HG03103 (cell line): ENCODE measurements around the gene PLXNC1.

Experiments
- ATAC-seq: cut with Tn5 transposase; IDR thresholded peaks from one replicate; pipeline ENCODE4 v1.9.1; 2021; ENCODE audit warnings: low read depth; ENCODE audit not compliant: unreplicated experiment

PLXNC1 gene

DNA sequence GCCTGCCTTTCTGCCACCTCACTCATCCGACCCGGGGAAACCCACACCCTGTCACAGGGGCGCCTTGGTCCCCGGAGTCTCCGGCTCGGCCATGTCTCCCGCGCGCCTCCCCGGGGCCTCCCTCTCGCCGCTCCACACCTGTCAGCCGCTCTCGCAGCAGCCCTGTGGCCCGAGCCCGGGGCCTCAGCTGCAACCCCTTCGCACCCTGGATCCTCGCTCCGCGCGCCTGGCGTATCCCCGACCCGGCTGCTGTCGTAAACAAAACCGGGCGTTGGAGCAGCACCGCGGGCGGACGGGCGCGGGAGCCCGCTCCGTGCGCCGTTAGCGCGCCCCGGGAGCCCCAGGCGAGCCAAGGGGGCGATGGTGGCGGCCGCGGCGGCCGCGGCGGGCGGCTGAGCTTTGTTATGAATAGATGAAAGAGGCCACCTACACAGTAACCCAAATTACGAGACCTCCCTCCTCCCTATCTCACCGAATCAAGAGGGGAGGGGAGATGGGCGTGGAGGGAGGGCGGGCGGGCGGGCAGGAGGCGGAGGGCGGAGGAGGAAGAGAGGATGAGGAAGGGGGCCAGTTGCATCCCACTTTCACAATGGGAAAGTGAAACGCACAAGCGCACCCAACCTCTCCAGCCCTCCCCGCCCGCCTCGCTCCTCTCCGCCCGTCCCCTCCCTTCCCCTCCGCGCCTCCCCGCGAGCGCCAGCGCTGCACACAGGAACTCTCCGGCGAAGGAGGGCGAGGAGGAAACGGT is at the start of gene PLXNC1:
PLXNC1 (plus strand) TSS at position 587 of the 748 bp plus-strand sequence. CDS start 395 bp downstream, outside the sequence.
- peak; percentile 38 for ATAC-seq

DNA sequence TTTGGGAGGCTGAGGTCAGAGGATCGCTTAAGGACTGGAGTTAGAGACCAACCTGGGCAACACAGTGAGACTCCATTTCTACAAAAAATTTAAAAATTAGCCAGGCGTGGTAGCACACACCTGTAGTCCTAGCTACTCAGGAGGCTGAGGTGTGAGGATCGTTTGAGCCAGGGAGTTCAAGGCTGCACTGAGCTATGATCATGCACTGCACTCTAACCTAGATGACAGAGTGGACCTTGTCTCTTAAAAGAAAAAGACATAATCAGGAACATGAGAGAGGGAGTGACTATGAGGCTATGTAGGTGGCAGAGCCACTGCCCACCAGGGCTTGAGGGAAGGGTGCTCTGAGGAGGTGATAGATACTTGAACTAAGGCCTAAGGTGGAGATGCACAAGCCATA is 49.2 kb upstream of the PLXNC1 start:
- ATAC-seq: no peak

DNA sequence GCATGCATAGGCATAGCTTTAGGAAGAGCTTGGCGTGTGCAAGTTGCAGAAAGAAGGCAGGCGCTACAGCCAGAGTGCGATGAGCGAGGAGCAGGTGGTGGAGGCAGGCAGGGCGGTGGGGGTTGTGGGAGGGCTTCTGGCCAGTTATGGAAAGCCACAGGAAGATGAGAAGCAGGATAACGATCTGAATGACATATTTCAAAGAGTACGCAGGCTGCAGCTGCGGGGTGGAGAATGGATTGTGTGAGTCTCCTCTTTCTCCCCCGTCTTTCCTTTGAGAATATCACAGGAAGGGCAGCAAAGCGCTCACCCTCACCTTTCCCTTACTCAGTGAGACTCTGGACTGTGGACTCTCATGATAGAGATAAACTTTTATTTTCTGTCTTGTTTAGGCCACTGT is 48.7 kb upstream of the PLXNC1 start:
- ATAC-seq: no peak

DNA sequence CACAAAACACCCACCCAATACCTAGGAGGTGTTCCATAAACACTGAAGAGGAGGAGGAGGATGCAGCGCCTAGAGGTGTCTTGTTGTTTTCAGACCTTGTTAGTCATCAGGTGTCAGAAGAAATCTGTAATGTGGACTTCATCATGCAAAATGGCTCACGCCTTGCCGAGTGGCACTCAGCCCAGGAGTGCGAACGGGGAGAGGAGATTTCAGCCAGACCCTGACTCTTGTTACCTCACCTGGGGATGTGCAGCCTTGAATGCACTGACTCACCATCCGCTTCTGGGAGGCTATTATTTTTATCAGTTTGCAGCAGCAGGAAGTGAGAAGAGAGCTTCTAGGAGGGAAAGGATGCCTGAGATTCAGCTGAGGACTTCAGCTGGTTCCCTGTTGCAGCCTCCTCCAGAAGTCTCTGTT is 48.2 kb upstream of the PLXNC1 start:
- no peak for ATAC-seq

DNA sequence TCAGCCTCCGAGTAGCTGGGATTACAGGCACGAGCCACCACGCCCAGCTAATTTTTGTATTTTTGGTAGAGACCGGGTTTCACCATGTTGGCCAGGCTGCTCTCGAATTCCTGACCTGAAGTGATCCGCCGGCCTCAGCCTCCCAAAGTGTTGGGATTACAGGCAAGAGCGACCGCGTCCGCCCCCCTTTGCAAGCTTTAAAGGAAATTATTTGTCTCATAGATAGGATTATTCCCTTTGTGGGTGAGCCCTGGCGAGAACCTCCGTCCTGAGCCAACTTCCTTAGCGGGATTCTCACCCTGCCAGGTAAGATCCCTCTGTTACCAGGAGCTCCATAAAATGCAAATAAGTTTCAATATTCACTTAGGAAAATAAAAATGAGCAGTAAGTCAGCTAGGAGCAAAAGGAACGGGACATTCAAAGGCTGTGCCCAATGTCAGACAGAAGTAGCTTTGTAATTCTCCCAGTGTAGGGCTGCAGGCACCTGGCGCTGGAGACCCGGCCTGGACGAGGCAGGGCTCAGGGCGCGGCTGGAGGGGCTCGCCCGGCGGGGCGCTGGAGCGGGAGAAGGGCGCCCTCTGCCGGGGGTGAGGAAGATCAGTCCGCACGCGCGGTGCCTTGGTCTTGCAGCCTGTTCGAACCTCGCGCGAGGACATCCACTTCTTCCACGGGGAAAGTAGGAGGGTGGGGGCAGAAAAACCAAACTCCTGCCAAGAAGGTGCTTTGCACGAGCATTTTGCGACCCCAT is 47.2 kb upstream of the PLXNC1 start:
- no peak for ATAC-seq

DNA sequence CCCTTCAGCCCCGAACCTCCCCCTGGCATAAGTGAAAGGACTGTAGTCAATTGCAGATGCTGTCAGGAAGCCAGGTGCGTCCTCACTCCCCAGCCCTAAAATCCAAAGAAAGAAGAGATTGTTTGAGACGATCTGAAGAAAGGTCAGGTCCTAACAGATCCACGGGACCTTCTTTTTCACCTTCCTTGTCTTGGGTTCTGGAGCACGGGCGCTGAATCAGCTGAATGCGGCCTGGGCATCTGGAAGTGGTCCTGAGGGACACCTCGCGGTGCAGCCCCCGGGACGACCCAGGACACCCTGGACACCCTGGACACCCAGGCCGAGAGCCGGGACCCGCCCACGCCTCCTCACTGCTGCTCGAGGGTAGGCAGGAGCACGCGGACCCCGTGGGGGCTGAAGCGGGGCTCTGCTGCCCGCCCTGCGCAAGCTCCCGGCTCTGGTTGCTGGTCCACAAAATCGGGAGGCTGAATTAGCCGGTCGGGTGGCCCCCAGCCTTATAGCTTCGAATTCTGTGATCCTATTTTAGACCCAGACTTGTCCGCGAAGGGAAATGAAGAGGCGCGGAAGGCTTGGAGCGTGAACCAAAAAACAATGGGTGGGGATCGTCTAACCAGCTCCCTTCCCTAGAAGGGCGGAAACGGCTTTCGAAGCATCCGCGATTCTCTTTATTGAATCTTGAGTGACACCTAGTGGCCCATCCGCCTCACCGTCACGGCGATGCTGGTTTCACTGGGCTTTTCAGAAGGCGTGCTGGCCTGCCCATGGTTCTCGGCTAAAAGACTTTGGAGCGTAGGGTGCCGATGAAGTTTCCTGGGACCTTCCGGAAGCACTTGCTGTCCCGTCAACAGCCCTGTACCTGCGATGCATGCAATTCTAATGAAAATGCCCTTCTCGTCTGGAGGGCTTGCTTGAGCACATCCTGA is 46.4 kb upstream of the PLXNC1 start:
- peak; percentile 75 for ATAC-seq

DNA sequence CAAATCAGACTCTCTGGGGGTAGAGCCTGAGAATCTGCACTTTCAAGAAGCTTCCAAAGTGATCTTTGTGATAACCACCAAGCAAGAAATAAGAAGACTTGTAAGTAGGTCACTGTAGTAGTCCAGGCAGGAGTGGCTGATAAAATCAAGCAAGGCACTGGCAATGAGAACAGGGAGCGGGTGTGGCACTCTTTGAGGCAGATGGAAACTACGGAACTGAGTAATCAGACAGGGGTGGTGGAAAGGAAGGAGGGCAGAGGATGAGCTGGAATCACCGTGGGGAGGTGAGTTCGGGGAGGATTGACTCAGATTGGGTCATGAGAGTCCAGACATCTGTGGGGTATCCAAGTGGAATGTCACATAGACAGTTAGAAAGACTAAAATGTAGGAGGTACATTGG is 44.4 kb upstream of the PLXNC1 start:
- no peak for ATAC-seq

DNA sequence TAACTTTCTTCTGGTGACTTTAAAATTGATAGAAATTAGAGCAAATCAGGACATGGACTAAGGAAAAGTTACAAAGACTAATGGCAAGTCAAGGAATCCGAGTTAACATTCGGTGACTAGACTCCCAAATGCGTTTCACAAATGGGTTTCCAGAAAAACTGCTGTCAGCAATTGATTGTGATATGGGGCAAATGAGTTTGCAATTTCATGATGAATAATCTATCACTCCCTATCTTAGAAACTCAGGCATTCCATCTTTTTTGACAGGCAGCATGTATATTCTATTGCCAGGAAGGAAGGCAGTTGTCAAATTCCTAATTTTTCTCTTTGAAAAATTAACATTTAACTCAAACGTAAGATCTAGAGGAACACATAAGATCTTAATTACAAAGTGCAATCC is 40.5 kb upstream of the PLXNC1 start:
- ATAC-seq: no peak

DNA sequence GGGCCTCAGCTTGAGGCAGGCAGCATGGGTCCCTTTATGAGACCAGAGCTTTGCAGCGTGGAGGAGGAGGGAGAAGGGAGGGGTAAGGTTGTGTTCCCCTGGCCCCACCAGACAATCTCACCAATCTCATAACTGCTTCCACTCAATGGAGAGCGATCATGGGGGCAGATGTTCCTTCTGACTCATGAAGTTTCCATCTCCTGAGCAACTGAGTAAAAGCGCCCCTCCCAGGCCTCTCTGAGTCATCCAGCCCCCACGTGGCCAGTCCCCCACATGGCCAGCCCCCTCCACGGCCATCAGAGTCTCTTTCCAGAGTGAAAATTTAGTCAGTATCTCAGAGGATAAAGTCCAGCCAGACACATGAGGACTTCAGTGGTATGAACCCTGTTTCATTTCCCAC is 39.2 kb upstream of the PLXNC1 start:
- ATAC-seq: no peak

DNA sequence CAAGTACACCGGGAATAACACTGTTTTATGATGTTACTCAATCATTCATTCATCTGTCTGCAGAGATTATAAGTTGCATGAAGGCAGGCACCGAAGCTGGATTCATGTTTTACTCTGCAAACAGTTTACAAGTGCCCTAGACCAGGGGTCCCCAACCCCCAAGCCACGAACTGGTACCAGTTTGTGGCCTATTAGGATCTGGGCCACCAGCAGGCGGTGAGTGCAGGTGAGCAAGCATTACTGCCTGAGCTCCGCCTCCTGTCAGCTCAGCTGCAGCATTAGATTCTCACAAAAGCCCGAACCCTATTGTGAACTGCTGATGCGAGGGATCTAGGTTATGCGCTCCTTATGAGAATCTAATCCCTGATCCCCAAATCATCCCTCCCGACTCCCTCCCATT is 38.1 kb upstream of the PLXNC1 start:
- no peak for ATAC-seq

DNA sequence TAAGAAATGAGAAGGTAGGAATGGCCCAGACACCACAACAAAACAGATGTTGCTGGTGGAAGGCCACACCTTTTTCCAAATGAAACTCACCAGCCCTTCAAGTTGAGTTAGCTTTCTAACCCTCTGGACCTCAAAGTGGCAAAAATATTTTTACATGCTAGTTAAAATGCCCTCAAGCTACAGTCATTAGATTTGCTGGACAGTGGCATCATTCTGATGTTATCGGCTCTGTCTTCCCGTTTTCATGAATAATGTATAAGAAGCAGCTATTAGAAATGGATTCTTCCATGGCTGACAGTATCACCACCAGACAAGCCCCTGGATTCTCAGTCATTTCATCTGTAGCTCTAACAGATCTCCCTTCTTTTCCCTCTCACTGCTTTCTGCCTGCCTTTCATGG is 37.1 kb upstream of the PLXNC1 start:
- ATAC-seq: no peak

DNA sequence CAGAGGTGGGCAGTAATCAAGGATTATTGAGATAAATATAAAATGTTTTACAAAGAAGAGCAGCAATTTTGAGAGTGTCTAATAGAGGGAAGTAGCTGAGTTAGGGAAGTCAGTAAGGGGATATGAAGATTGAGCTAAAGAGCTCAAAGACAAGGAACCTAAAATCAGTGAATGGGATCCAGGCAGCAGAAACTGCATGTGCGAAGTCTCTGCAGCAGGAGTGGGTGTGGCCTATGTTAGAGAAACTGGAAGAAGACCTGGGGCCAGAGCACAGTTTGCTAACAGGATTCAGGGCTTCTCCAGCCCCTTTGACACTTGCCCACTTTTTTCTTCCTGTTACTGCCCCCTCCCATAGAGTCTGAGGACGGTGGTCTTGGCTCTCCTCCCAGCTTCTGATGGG is 36.3 kb upstream of the PLXNC1 start:
- no peak for ATAC-seq

DNA sequence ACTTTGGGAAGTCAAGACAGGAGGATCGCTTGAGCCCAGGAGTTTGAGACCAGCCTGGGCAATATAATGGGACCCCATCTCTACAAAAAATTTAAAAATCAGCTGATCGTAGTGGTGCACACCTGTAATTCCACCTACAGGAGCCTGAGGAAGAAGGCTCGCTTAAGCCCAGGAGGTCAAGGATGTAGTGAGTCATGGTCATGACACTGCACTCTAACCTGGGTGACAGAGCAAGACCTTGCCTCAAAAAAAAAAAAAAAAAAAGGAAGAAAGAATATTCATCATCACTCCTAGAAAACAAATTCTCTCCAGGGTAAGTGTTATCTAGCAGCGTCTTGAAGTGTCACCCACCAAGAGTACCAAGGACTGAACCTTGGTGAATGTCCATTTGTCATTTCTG is 34.2 kb upstream of the PLXNC1 start:
- ATAC-seq: no peak

DNA sequence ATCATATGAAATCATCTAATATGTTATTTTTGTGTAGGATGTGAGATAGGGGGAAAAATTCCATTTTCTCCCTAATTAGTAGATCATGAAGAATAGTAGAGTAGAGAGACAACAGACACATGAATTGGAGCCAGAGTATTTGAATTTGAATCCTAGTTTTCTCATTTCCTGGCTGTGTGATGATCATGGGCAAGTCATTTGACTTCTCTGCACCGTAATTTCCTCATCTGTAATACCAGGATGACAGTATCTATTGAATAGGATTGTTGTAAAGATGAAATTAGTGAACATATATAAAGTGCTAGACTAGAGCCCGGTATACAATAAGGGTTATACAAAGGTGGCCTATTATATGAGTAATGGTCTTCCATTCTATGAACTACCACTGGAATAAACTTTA is 32.2 kb upstream of the PLXNC1 start:
- no peak for ATAC-seq

DNA sequence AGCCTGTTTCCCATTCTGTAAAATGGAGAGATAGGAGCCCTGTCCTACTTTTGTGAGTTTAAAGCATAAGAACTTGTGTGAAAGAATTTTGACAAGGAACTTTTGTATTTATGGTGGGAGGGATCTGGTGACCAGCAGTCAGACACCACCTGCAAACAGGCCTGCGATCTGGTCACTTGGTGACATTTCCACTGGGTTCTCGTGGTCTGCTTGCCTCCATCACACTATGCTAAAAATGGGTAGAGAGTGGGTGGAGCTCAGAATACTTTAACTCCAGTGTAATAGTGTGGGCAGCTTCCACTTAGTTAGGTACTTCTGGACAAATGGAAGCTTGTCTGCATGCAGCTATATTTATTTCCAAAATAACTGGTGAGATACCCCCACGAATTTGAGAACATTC is 26.5 kb upstream of the PLXNC1 start:
- no peak for ATAC-seq

DNA sequence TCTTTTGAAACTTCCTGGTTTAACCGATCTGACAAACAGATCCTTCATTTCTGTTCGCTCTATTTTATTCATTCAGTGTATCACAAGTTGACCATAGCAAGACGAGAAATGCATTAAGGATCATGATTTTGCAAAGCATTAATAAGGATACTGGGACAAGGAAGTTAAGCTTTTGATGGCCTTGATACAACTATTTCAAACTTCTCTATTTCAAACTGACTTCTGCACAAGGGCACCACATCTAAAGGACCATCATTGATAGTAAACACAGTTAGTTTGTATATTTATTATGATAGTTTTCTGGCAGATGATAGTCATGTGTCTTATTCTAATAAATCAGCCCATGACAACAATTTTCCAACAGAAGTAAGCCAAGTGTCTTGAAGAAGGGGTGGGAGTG is 25.8 kb upstream of the PLXNC1 start:
- ATAC-seq: no peak

DNA sequence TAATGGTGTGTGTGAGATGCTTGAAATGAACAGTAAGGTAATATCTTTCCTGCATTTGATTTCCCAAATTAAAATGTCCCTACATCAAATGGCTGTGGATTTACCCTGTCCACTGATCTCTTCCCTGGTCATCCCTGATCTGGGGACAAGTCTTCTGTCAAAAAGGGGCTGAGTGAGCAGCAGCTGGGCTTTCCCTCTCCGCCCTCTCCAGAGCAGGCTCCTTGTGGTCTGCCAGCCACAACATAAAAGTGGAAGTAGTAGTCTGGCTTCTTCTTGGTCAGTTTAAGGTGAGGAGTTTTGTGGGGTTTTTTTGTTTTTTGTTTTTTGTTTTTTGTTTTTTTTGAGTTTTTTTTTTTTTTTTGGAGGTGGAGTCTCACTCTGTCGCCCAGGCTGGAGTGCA is 25.2 kb upstream of the PLXNC1 start:
- no peak for ATAC-seq

DNA sequence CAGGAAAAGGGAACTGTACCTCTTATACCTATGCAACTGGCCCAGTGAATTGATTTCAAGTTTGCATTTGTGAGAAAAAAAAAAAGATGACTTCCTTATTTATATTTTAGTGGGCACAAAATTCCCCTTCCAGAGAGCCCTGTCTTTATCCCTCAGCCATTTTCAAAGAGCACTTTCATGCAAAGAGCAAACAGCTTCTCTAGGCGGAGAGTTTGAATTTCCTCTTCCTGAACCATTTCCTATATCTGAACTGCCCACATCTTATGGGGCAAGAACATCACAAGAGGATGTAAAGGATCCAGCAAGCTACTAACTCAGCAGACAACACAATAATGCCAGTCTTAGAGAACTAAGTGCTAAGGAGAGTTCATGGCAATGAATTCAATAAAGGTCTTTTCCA is 22.3 kb upstream of the PLXNC1 start:
- no peak for ATAC-seq

DNA sequence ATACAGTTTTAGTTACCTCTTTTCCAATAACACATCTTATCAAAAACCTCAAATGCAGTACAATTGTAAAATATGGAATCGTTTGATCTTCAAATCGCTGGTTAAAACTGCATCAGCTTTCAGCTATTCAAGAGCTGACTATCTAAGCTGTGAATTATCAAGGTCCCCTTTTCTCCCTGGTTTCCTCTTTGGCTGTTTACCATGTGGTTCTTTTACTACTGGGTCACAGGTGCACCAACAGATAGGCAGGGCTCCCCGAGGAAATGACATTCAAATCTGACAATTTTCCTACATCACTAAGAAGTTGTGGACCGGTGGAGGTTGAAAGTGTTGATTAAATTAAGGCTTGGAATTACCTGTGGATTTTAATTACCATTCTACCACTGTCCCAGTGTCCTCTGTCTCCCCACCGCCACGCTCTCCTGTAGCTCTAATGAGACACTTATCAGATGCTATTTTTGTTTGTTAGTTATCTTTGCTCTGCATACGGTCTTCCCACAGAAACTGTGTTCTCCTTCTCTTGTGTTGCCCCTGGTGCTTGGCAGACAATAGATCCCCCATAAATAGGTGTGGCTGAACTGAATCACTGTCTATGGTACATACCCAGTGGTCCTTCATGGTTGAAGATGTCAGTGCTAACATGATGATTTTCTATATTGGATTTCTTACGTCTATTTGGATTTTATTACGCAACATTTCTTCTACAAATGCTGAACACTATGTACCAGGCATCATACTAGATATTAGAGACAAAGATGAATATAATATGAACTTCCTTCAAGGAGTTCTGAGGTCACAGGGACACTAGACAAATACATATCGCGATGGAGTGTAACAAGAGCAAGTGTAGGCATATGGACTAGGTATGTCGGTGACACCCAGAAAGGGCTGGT is 20.9 kb upstream of the PLXNC1 start:
- no peak for ATAC-seq

DNA sequence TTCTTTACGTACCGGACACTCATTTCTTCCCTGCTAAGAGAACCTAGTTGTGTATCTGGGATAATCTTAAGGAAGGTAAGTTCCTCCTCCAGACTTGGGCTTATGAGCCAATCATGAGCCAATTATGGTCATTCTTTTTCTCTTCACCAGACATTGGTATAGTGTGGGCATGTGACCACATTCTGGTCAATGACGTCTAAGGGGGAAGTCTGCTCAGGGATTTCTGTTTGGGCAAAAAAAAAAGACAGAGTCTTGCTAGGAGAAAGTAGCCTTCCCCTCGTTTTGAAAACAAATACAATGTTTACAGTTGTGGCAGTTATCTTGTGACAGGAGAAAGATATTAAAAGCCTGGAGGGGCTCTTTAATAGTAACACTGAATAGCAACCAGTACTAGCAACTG is 20.1 kb upstream of the PLXNC1 start:
- ATAC-seq: no peak
